GM12801 (cell line): ENCODE data around the gene RHOT2.

Experiments
- CTCF ChIP-seq: IDR thresholded peaks from one replicate; pipeline ENCODE4 v1.5.1; 2011; ENCODE audit warnings: control low read depth; ENCODE audit not compliant: insufficient read length; ENCODE audit errors: extremely low read depth

RHOT2 gene

GRCh38 chr16:674968-675883 lies 7.3 kb downstream of the RHOT2 start, which contains the start of gene RHBDL1:
Gene RHBDL1 (plus strand): TSS chr16:675671. CDS start chr16:675791, 120 bp downstream.
- TF ChIP-seq CTCF: no peak

DNA sequence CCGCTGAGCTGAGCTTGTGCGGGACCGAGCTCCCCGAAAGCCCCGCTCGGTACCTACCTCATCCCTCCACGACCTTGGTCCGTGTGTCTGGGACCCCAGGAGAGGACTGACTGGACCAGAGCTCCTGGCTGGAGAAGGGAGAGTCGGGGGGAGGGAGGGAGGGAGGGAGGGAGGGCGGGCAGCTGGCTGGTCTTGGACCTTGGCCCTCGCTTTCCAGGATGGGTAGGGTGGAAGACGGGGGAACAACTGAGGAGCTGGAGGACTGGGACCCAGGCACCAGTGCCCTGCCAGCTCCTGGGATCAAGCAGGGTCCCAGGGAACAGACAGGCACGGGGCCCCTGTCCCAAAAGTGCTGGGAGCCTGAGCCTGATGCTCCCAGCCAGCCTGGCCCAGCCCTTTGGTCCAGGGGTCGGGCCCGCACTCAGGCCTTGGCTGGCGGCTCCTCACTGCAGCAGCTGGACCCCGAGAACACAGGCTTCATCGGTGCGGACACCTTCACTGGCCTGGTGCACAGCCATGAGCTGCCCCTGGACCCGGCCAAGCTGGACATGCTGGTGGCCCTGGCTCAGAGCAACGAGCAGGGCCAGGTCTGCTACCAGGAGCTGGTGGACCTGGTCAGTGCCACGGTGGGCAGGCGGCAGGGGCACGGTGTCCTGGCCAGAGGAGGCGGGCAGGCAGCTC lies 8.1 kb downstream of the RHOT2 start:
- no peak for TF ChIP-seq CTCF

DNA sequence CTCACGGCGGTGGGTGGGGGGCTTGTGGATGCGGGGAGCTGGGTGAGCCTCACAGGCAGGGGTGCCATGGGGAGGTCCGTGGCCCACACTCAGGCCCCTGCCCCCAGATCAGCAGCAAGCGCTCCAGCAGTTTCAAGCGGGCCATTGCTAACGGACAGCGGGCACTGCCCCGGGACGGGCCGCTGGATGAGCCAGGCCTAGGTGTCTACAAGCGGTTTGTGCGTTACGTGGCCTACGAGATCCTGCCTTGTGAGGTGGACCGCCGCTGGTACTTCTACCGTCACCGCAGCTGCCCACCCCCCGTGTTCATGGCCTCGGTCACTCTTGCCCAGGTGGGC lies 8.6 kb downstream of the RHOT2 start:
- no peak for TF ChIP-seq CTCF

DNA sequence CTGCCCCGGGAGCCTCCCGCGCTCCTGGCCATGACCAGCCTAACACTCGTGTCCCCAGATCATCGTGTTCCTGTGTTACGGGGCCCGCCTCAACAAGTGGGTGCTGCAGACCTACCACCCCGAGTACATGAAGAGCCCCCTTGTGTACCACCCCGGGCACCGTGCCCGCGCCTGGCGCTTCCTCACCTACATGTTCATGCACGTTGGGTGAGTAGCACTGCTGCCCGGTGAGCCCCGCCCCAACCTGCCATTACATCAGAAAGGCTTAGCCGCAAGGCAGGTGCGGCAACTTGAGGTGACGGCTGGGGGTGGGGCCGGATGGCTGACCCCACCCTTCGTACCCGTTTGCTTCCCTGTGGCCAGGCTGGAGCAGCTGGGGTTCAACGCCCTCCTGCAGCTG lies 9.0 kb downstream of the RHOT2 start:
- no peak for TF ChIP-seq CTCF

DNA sequence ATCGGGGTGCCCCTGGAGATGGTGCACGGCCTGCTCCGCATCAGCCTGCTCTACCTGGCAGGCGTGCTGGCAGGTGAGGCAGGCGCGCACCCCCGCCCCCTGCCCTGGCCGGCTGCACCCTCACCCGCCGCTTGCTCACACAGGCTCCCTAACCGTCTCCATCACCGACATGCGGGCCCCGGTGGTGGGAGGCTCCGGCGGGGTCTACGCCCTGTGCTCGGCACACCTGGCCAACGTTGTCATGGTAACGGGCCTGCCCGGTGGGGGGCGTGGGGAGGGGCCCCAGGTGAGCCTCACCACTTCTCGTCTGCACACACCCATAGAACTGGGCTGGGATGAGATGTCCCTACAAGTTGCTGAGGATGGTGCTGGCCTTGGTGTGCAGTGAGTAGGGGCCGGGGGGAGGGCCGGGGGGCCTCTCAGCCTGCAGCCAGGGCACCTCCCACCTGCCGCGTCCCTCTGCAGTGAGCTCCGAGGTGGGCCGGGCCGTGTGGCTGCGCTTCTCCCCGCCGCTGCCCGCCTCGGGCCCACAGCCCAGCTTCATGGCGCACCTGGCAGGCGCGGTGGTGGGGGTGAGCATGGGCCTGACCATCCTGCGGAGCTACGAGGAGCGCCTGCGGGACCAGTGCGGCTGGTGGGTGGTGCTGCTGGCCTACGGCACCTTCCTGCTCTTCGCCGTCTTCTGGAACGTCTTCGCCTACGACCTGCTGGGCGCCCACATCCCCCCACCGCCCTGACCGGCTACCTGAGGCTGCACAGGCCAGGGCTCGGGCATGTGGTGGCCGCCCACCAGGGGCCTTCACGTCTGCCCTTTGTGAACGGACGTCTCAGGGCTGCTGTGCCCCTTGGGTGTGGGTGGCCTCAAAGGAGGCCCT lies 9.6 kb downstream of the RHOT2 start:
- no peak for TF ChIP-seq CTCF

DNA sequence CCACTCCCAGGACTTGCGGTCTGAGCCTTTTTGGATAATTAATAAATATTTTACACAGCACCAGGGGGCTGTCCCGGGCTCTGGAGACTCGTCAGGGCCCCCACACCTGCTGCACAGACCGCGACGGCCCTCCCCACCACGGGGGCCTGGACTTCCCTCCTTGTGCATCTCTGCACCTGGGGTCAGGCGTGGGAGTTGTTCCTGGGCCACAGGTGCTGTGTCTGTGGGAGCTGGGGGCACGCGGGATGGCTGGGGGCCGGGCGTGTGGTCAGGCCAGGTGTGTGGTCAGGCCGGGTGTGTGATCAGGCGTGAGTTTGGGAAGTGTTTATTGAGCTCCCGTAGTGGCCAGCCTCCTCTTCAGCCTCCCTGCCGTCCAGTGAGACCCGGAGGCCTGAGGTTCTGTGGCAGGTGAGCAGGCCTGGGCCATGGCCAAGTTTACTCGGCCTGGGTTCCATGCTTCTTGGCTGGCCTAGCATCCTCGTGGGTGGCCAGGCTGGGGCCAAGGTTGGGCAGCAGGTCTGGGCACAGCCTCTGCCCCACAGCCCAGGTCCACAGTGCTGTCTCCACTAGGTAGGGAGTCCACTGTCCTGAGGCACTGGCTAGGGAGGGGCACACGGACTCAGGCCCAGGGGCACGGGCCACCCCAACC lies 10.4 kb downstream of the RHOT2 start:
- no peak for TF ChIP-seq CTCF
